ENCODE measurements around the gene PVALEF. TPM values are rescaled to one million over a fixed set of nuclear protein-coding genes. Genes with fewer than 3 reads are reported as not detected.

The PVALEF gene
- polyA plus RNA-seq, 1 of the 3 experiments (the other 2 are of a cell fraction), result not detected

GRCh38 chr17:81142301-81143199, 22.8 kb upstream of the PVALEF start:
- Histone ChIP-seq H2AFZ (ENCODE audit: low read depth) (peak overlapping the region; percentile 57; the same call in 1 of the 2 replicates), H3K4me1 (ENCODE audit: control insufficient read depth in 1 of 2, insufficient read depth in 2 of 2, low read depth in 1 of 2, low read length in 1 of 2) (peaks cover 0 to 3% of the 10 kb centered on the region in 2 experiments; a peak in 1 of 4 replicates), H3K36me3 (replicated peaks in 1 of 2; ENCODE audit: control insufficient read depth in 1 of 2, insufficient read depth in 2 of 2, low read length in 1 of 2) (no peaks in the 10 kb centered on the region), H3K79me2 (ENCODE audit: insufficient read depth) (no peaks in the 10 kb centered on the region), H3K27me3 (ENCODE audit: insufficient read depth) (no peaks in the 10 kb centered on the region), H3K27ac (ENCODE audit: low read depth in 2 of 2, low read length in 1 of 2) (no peak overlapping the region), H4K20me1 (ENCODE audit: insufficient read depth) (no peaks in the 10 kb centered on the region), H3K9me2 (no peaks in the 10 kb centered on the region), H3F3A (replicated peaks; ENCODE audit: insufficient read depth) (peaks cover 12% of the 10 kb centered on the region), H3K4me2 (0 out of 2 replicates have a peak overlapping the region, but pooled peaks have one; percentile 16), H3K9me3 (no peaks in the 10 kb centered on the region), H3K4me3 (ENCODE audit: low read depth in 2 of 2, low read length in 1 of 2) (no peak overlapping the region; a peak in 1 of 4 replicates), H3K9ac (no peak overlapping the region)
- peak; percentile 96 for DNase-seq
- WGBS (ENCODE audit: low lambda C conversion rate), result 40% methylated on average over 14 of the region's 25 CpGs
- CTCF ChIA-PET, result interaction anchor here (0.6 to 8.8 kb wide), 53 partner anchors 9 to 459 kb away, joined by 3 to 147 read pairs (median 6); partner anchors contain the start of genes AATK, CEP131, NDUFAF8 and PVALEF
- POLR2A ChIA-PET, result interaction anchor here (1.3 kb wide), 1 partner anchor 11 kb away, joined by 4 read pairs; no protein-coding TSS in a partner anchor
- TF ChIP-seq CTCF (IDR thresholded peaks at IDR 0.05), result peak; percentile 74
- TF ChIP-seq EZH2phosphoT487 (IDR thresholded peaks at IDR 0.05; ENCODE audit: borderline replicate concordance, low read depth), result no peak
- peak; percentile 90 for TF ChIP-seq RAD21 (IDR thresholded peaks at IDR 0.05; ENCODE audit: low read length)
- TF ChIP-seq SMC3 (IDR thresholded peaks at IDR 0.05; ENCODE audit: low read depth, low read length), result peak; percentile 95

- no peak overlapping the region for H3K4me3 ChIP-seq (ENCODE audit: low read depth in 2 of 2, low read length in 1 of 2)
- H4K20me1 ChIP-seq (ENCODE audit: insufficient read depth), result no peaks in the 10 kb centered on the region
- CTCF ChIA-PET, result interaction anchor here (0.6 to 8.8 kb wide), 43 partner anchors 9 to 458 kb away, joined by 3 to 147 read pairs (median 9); partner anchors contain the start of genes AATK, CEP131, NDUFAF8 and PVALEF
- no peak overlapping the region for H3K9ac ChIP-seq
- no peaks in the 10 kb centered on the region for H3K36me3 ChIP-seq (replicated peaks in 1 of 2; ENCODE audit: control insufficient read depth in 1 of 2, insufficient read depth in 2 of 2, low read length in 1 of 2)
- no peaks in the 10 kb centered on the region for H3K27me3 ChIP-seq (ENCODE audit: insufficient read depth)
- no peak overlapping the region for H3K4me2 ChIP-seq
- DNase-seq, result no peak
- H3K9me3 ChIP-seq, result no peaks in the 10 kb centered on the region
- H2AFZ ChIP-seq (ENCODE audit: low read depth), result no peak overlapping the region
- H3F3A ChIP-seq (replicated peaks; ENCODE audit: insufficient read depth), result peaks cover 8% of the 10 kb centered on the region
- no peak overlapping the region for H3K27ac ChIP-seq (ENCODE audit: low read depth in 2 of 2, low read length in 1 of 2)
- no peaks in the 10 kb centered on the region for H3K9me2 ChIP-seq
- POLR2A ChIA-PET, result interaction anchor here (1.3 kb wide), 1 partner anchor 11 kb away, joined by 4 read pairs; no protein-coding TSS in a partner anchor
- 79% methylated on average over 11 of the region's 11 CpGs for WGBS (ENCODE audit: low lambda C conversion rate)
- H3K4me1 ChIP-seq (ENCODE audit: control insufficient read depth in 1 of 2, insufficient read depth in 2 of 2, low read depth in 1 of 2, low read length in 1 of 2), result peaks cover 0 to 3% of the 10 kb centered on the region in 2 experiments; a peak in 1 of 4 replicates
- H3K79me2 ChIP-seq (ENCODE audit: insufficient read depth), result no peaks in the 10 kb centered on the region
- TF ChIP-seq NRF1 (IDR thresholded peaks at IDR 0.05; ENCODE audit: low read depth, low read length), result no peak
- no peak for TF ChIP-seq SMC3 (IDR thresholded peaks at IDR 0.05; ENCODE audit: low read depth, low read length)
- no peak for TF ChIP-seq RAD21 (IDR thresholded peaks at IDR 0.05; ENCODE audit: low read length)
- no peak for TF ChIP-seq IRF3 (IDR thresholded peaks at IDR 0.05; ENCODE audit: low read depth, low read length)
- TF ChIP-seq REST (IDR thresholded peaks at IDR 0.05; ENCODE audit: low read depth, low read length), result no peak
- no peak for TF ChIP-seq GATA2 (CRISPR knock-in tag; IDR thresholded peaks at IDR 0.05)
- no peak for TF ChIP-seq EP300 (IDR thresholded peaks at IDR 0.05; ENCODE audit: borderline replicate concordance in 1 of 2, low read depth in 1 of 2, low read length in 1 of 2)
- TF ChIP-seq POLR2AphosphoS5 (IDR thresholded peaks at IDR 0.05; ENCODE audit: low read depth, low read length), result no peak
- TF ChIP-seq USF2 (IDR thresholded peaks at IDR 0.05; ENCODE audit: borderline replicate concordance, low read depth, low read length), result no peak
- TF ChIP-seq NFIC (IDR thresholded peaks at IDR 0.05; ENCODE audit: borderline replicate concordance), result no peak
- TF ChIP-seq EZH2phosphoT487 (IDR thresholded peaks at IDR 0.05; ENCODE audit: borderline replicate concordance, low read depth), result no peak
- no peak for TF ChIP-seq MEF2A (IDR thresholded peaks at IDR 0.05; ENCODE audit: borderline replicate concordance, low read depth)
- TF ChIP-seq MAX (IDR thresholded peaks at IDR 0.05; ENCODE audit: low read depth), result no peak
- no peak for TF ChIP-seq SIN3A (IDR thresholded peaks at IDR 0.05; ENCODE audit: borderline replicate concordance, low read depth, low read length)
Observed at GRCh38 chr17:81143200-81143527, 22.1 kb upstream of the PVALEF start.
